HG02885 (cell line): ENCODE results near the gene FRAS1.
A peak's percentile ranks its signal among the peaks of the same experiment; 100 is the strongest.
"Not testable (repeated sequence)": the region's sequence is repeated elsewhere in the genome, so short reads cannot be mapped to it uniquely, and the experiment has no call there.

Source experiments
- ATAC-seq: cut with Tn5 transposase; IDR thresholded peaks from one replicate; pipeline ENCODE4 v1.9.1; 2021; ENCODE audit warnings: mild to moderate bottlenecking; ENCODE audit not compliant: unreplicated experiment, poor library complexity

The FRAS1 gene

GRCh38 chr4:78528327-78528726 is 471.2 kb downstream of the FRAS1 start:
- ATAC-seq: no peak

DNA sequence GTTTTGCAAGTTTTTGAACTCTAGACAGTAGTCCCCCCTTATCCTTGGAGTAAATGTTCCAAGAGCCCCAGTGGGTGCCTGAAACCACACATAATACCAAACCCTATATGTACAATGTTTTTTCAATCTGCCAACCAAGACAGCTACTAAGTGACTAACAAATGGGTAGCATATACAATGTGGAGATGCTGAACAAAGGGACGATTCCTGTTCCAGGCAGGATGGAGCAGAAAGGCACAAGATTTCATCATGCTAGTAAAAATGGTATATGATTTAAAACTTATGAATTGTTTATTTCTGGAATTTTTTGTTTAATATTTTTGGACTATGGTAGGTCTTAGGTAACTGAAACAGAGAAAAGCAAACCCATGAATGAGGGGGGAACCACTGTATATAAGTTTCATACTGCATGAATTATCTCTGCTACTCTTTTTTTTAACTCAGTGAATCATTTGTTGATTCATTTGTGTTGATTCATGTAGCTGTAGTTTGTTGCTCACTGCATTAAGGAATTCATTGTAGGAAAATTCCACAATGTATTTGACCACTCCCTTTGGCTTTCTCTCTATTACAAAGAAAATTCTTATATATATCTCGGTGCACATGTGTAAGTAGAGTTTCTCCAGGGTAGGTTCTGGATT is 472.6 kb downstream of the FRAS1 start:
- no peak for ATAC-seq

DNA sequence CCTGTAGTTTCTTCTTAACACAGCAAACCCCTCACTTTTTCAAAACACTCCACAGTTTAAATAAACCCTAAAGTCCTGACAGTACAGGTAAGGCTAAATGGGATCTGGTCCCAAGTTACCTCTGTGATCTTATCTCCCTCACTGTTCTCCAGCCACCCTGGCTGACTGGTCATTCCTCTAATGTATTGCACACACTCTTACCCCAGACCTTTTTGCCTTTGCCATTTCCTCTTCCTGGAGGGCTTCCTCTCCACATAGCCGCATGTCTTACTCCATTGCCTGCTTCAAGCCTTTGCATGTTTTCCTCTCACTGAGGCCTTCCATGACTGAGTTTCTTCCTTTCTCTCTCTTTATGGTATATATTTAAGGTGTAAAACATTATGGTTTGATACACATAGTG is 474.9 kb downstream of the FRAS1 start:
- ATAC-seq: no peak

DNA sequence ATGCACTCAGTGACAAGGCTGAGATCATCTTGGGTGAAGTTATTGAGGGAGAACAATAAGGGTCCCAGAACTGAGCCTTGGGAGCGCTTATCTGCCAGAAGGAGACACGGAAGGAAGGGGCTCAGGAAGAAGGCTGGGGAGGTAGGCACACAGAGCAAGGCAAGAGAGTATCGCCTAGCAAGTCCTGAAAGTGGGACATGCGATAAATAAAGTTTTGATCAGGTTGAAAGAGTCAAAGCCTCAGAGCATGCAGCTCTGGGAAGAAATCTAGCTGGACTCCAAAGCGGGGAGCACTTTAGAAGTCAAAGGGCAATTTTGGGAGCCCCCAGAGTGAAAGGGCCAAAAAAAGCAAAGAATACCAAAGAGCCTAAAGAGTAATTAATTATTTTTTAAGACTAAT is 476.7 kb downstream of the FRAS1 start:
- ATAC-seq: no peak

DNA sequence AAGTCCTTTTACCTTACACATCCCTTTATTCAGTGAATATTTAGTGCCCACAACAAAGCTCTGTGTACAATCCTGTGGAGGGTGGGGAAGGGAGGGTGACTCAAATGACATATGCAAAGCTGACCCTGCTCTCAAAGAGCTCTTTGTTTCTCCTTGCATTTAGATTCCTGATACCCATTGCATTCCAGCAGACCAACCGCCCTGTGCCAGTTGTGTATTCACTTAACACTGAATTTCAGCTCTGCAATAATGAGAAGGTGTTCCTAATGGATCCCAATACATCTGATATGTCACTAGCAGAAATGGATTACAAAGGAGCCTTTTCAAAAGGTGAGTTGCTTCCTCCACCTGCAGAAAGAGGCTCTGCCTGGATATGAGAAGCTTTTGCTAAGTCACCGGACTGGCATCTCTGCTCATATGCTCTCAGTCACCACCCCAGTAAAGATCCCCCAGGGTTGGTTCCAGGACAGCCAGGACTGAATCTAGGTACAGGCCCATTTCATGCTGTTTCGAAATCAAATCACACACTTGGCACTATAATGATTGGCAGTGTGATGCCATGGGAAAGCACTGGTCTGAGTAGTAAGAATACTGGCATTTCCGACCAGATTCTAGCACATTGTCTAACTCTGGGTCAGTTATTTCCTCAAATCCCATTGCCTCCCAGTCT is 477.3 kb downstream of the FRAS1 start:
- no peak for ATAC-seq

DNA sequence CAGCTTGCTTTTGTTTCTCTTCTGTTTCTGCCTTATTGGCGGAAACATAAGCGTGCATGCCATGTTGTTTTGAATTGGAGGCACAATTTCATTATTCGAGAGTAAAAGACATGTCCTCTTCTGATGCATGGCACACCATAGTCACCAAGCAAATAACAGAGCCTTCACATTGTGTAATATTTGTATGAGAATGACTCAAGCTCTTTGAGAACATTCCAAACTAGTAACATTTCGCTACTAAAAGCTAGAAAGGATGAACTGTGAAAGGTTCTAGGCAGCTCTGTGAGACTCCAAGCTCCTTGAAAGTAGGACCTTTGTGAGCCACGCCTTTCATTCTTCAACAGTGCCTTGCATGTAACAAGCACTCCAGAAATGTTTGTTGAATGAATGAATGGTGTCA is 485.2 kb downstream of the FRAS1 start:
- ATAC-seq: no peak

DNA sequence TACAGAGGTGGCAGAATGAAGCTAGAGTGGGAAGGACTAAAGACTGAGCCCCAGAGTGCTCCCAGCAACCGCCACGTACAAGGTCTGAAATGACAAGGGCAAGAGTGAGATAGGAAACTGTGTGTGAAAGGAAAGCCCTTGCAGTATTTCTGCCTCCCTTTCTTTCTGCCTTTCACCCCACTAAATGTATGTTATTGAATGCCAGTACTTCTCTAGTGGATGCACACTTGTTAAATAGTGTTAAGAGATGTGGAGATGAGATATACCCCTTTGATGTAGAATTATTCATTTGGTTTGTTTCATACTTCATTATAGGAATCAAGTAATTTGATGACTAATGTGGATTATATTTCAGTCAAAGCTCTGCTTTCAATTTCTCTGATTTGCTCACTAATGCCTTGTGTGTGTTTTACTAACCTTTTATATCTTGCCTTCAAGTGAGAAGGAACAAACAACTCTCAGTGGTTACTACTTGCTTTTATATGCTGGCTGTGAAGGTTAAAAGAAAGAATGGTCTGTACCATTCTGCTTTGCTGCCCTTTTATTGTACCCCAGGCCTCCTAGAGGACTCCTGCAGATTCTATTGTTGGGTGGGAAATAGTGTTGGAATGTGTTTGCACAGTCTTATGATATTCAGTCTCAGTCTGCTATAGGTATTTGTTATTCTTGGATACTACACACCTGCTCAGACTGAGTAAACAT is 486.5 kb downstream of the FRAS1 start:
- ATAC-seq: no peak

DNA sequence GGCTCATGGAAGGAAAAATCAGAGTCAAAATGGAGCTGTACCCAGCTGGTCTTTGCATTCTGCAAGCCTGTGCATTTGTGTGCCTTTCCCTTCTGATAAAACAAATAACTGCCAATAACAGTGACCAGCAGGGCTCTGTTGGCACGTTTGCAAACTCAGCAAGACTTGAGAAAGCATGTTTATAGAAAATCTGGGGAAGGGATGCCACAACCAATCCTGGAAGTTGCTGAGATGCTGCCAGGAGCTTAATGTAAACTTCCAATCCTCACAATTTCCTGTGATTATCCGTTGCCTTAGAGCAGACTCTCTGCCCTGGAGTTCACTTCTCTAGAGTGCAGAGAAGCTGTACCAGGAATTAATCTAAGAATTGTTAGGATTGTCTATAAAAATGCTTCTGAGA is 487.6 kb downstream of the FRAS1 start:
- no peak for ATAC-seq

GRCh38 chr4:78545275-78546246 is 488.4 kb downstream of the FRAS1 start:
- ATAC-seq: no peak

GRCh38 chr4:78547899-78548298 is 490.8 kb downstream of the FRAS1 start:
- ATAC-seq: not testable (repeated sequence)

- ATAC-seq: not testable (repeated sequence)
Measured at GRCh38 chr4:78548889-78549288, 491.8 kb downstream of the FRAS1 start.

GRCh38 chr4:78551420-78552351 is 494.6 kb downstream of the FRAS1 start, which contains the start of gene ANXA3:
Gene ANXA3, plus strand, starts transcription at chr4:78551770. Its CDS starts 2,704 bp downstream, at chr4:78554474.
- ATAC-seq: peak; percentile 59

DNA sequence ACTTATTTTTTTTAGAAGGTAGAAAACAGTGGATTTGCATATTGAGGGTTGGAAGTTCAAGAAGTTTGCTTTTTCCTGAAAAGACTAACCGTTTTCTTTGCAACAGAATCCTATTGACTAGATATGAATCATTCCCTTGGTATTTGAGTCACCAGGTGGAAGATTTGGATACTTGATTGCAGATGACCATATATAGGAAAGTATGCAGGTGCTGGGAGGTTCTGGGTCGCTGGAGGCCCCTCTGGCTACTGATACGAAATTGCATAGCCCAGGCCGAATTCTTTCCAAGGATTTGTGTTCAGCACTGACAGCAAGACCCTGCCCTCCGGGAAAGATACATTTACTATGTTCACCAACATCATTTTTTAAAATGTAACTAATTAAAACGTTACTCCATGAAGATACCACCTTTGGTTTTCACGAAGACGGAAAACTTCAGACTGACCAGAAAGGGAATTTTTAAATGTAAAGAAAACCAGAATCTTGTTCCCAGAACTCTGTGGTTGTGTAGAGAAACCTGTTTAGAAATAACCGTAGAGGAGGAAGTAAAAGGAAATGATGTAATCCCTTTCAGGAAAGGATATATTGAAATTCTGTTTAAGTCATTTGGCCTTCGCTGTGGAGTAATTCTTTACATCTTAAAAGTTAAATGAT is 495.4 kb downstream of the FRAS1 start:
- ATAC-seq: no peak

DNA sequence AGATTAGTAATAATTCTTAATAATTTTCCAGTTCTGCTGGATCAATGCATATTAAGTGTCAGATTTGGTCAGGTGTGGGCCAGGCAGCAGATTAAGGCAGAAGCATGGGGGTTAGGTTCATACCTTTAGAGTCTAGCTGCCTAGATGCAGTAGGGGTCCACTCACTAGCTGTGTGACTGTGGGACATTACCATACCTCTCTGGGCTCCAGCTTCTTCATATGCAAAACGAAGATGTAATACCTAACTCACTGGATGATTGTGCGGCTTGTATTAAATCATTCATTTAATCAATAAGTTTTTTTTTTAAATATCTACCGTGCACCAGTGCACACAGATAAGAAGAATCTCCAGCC is 495.9 kb downstream of the FRAS1 start:
- no peak for ATAC-seq

- ATAC-seq: no peak
Measured at GRCh38 chr4:78553529-78554060, 496.5 kb downstream of the FRAS1 start.

DNA sequence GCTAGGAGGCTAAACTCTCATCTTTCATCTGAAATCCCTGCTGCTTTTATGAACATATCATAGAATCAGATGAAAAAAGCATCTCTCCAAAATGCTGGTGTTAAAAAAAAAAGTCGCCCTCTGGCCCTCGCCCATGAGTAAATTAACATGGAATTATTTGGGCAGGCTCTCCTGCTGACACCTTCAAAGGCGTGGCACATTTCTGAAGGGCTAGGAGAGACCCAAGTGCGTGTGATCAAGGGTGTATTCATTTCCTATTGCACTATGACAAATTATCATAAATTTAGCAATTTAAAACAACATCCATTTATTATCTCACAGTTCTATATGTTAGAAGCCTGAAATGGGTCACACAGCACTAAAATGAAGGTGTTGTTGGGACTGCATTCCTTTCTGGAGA is 499.5 kb downstream of the FRAS1 start:
- no peak for ATAC-seq

DNA sequence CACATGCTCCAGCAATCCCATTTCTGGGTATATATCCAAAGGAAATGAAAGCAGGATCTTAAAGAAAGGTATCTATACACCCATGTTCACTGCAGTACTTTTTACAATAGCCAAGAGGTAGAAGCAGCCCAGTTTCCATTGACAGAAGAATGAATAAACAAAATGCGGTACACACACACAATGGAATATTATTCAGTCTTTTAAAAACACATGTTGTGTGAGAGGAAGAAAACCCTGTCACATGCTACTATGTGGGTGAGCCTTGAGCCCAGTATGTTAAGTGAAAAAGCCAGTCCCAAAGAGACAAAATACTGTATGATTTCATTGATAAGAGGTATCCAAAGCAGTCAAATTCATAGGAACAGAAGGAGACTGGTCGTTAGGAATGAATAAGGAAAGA is 500.7 kb downstream of the FRAS1 start:
- no peak for ATAC-seq

- no peak for ATAC-seq
Measured at GRCh38 chr4:78558410-78558809, 501.3 kb downstream of the FRAS1 start.
